Central memory CD4-positive, alpha-beta T cell (primary cell): Measurements from ENCODE around the gene IRAK1.
"Not testable (repeated sequence)": the region's sequence is repeated elsewhere in the genome, so short reads cannot be mapped to it uniquely, and the experiment has no call there.

Experiments
- DNase-seq: peaks from one replicate; pipeline ENCODE4 v3.0.0; 2022

Gene IRAK1

GRCh38 chrX:154018518-154019060 is 1.1 kb downstream of the IRAK1 start:
- DNase-seq = no peak

GRCh38 chrX:154017766-154018517 is 1.8 kb downstream of the IRAK1 start:
- no peak for DNase-seq

DNA sequence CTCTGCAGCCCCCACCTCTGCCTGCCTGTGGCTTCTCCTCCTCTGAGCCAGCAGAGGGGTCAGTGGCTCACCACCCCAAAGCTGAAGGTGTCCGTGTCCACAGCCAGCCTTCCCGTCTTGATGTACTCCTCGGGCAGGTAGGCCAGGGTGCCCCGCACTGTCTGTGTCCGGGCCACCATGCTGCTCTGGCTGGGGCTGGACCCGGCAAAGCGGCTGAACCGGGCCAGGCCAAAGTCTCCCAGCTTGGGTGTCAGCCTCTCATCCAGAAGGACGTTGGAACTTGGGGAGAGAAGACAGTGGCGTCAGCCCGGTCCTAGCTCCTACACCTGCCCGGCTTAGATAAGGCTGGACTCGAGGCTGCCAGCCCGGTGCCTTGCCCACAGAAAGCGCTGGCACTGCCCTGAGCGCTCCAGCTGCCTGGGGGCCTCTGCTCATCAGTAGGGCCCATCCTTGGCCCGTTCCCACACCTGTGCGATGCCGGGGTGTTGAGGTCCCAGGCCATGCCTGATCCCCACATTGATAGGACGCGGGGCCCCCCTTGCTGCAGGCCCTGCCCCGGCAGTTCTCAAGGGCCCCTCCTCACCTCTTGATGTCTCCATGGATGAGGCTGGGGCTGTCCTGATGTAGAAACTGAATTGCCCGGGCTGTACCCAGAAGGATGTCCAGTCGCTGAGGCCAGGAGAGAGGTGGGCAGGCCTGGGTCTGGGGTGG is 3.2 kb downstream of the IRAK1 start:
- DNase-seq = no peak

DNA sequence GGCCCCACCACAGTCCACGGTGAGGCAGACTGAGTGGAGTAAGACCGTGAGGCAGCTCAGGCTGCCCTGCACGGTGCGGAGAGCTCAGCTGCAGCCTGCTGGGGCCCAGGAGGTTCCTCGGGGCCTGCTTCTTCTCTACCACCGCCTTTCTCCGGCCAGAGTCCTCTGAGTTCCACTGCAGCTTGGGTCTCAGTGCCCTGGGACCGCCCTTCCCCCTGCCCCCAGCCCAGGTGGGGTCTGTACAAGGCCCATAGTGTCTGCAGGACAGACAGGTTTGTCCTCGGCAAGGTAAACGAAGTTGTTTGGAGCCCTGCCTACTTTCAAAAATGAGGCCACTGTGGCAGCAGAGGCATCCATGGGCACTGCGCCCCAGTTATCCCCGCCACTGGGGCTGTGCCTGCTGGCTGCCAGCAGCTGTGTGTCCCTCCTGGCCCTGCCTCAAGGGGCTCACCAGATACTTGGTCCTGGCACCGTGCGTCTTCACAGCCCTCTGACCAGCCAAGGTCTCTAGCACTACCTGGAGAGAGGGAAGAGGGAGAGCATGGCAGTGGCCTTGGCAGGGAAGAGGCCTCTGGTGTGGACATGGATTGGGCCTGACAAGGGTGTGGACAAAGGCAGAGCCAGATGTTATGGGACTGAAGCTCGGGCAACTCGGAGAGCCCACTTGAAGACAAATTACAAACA is 4.0 kb downstream of the IRAK1 start:
- DNase-seq = no peak

- DNase-seq = no peak
These were observed 5.0 kb downstream of the IRAK1 start for GRCh38 chrX:154014429-154015380.

DNA sequence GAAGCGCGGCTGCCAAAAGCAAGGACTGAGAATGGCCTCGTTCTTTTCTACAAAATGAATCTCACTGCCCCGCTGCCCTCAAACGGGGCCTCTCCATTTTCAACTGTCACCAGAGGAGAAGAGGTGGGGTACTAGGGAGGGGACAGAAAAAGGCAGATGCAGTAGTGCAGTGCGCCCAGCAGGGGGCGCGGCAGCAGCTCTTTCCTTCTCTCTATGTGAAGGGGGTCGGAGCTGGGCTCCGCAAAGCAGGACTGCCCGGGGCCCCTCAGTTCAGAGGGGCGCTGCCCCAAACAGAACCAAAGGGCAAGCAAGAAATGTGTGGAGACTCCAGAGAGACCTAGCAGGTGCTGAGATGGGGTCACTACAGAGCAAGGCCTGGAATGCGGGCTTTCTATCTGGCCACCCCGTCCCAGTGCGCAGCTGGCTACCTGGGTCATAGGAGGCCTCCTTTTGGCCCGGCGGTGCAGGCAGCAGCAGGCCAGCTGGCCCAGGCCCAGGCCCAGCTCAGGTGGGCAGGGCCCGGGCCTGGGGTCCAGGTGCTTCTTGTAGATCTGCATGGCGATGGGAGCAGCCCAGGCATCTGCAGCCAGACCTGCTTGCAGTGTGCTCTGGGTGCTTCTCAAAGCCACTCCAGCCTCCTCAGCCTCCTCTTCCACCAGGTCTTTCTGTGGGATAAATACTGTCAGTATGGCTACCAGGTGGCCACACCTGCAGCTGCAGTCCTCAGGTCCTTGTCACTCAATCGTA is 5.9 kb downstream of the IRAK1 start:
- peak; percentile 52 for DNase-seq

DNA sequence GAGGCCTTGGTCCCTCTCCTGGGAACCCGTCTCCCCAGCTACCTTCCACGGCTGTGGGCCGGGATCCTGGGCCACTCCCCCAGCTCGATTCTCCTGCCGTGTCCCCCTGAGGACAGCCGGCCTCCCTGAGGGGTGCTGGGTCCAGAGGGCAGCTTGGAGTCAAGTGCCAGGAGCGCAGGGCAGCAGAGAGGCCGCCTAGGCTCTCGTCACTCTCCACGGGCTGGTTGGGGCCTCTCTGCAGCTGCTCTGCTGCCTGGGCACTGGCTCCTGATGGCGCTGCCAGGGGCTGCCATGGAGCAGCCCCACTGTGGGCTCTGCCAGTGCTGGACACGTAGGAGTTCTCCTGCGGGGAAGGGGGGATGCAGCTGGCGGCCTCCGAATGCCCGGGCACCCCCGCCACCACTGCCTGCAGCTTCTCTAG is 6.7 kb downstream of the IRAK1 start:
- DNase-seq = no peak

DNA sequence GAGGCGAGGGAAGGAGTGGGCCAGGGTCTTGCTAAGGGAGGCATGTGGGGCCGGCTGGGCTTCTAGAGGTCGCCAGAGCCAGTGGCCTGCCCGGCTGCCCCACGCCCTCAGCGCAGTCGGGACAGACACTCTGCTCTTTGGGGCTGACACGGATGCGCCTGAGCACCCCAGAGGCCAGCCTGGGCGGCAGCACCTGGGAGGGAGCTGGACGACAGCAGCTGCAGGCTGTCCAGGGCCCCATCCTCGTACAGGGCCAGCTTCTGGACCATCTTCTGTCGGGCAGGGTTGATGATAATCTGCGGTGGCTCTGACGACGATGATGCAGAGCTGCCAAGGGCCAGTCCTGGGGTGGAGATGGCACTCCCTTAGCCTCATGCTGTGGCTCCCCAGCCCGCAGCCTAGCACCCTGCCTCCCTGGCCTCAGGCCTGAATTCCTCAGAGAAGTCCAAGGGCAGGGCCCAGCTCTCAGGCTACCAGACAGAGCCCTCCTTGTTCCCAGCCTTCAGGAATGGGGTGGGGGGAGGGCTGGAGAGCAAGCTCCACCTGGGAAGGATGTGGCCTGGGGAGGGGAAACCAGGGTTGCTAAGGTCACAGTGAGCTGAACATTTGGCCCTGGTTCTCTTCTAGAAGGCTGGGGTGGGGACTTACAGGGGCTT is 7.2 kb downstream of the IRAK1 start:
- no peak for DNase-seq

DNA sequence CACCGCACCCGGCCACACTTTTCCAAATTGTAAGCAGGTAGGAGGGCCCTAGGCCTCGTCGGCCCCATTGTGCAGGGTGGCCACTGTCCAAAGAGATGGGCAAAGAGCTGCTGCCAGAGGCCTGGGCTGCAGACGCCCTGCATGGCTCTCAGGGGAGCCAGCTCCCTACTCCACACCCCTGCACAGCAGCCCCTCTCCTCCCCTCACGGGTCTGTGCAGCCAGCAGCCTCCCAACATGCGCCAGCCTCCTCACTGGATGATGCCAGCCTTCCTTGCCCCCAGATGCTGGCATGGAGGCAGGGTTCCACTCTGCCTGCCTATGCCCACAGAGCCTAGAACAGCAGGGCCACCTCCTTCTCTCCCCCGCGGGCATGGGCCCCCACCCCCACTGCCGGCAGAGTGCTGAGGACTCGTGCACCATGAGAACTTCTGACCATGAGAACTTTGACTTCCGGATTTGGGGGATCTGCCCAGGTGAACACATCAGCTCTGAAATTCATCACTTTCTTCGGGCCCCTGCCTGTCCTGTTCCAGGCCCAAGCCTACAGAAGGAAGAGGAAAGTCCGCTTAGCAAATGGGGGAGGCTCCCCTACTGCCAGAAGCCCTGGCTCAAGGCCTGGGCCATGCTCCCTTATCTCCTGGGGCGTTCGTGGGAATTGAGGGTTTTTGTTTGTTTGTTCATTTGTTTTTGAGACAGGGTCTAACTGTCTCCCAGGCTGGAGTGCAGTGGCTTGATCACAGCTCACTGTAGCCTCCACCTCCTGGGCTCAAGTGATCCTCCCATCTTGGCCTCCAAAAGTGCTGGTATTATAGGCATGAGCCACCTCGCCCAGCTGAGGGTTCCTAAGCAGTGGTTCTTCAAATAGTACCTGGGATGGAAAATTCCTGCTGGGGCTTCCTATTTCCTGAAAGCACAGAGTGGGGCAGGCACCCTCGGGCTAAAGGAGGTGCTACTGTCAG is 8.0 kb downstream of the IRAK1 start:
- DNase-seq = no peak

- DNase-seq = no peak
These were observed 9.2 kb downstream of the IRAK1 start for GRCh38 chrX:154010330-154011087.

DNA sequence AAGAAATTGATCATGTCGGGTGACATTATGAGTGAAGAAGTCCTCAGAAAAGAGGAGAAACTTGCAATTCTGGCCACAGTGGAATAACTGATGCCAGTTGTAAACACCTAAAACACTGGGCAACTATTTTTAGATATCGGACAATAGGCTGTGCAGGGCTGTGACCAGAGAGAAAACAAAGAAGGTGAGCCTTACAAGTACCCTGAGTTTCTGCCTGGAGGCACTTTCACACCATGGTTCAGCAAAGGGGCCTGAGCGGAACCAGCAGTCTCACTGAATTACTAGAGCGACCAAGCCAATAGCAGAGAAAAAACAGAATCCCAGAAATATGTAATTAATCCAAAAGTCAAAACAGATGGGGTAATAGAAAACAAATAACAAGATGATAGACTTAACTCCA is 11.2 kb downstream of the IRAK1 start:
- DNase-seq = no peak

DNA sequence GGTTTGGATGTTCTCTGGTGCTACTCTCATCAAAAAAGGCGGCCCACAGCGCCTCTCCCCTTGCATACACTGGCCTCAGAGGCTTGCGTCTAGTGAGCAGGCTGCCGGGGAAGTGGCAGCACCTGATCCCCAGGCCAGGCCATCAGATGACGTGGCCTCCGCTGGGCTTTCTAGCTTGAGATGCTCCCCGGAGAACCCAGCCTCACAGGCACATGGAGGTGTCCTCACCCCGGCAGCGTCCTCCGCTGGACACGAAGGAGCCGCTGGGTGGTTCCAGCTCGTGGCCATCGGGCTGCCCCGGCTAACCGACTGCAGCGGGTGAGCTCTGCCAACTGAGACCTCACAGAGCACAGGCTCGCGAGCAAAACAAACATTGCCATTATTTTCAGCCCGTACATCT is 12.8 kb downstream of the IRAK1 start:
- DNase-seq = no peak

DNA sequence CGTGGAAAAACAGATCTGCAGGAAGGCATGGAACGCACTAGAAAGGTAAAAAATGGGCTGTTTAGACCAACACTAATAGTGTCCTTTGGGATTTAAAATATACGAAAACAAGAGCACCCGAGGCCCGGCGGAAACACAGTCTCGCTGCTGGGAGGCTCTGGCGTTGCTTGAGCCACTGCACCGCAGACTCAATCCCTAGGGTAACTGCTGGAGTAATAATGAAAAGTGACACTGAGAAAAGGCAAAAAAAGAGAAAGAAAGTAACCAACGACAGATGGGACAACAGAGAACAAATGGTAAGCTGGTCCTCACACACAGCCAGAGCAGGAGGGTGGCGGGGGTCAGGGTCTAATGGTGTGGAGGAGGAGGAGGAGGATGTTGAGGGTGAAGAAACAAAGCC is 15.4 kb downstream of the IRAK1 start:
- DNase-seq = no peak

DNA sequence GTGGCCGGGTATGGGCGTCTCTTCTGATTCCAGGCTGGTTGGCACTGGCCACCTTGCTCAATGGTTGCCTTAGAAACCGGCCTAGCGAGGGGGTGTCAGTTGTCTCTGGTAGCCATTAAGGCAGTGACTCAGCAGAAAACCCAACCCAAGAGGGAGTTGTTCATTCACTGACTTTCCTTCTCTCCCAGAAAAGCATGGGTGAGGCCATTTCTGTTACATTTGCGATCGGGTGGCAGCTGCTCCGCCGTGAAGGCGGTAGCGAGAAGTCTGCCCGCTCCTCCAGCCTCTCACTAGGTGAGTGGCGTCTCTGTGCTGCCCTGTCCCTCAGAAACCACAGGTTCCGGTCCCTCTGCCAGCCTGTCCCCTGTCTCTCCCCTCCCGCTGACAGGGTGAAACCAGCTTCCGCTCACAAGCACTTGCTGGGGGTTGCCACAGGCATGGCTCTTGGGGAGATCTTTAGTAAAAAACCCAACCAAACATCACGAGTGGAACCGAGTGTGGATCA is 17.4 kb downstream of the IRAK1 start:
- DNase-seq = peak; percentile 28

GRCh38 chrX:154000051-154000450 is 19.7 kb downstream of the IRAK1 start:
- DNase-seq = no peak

DNA sequence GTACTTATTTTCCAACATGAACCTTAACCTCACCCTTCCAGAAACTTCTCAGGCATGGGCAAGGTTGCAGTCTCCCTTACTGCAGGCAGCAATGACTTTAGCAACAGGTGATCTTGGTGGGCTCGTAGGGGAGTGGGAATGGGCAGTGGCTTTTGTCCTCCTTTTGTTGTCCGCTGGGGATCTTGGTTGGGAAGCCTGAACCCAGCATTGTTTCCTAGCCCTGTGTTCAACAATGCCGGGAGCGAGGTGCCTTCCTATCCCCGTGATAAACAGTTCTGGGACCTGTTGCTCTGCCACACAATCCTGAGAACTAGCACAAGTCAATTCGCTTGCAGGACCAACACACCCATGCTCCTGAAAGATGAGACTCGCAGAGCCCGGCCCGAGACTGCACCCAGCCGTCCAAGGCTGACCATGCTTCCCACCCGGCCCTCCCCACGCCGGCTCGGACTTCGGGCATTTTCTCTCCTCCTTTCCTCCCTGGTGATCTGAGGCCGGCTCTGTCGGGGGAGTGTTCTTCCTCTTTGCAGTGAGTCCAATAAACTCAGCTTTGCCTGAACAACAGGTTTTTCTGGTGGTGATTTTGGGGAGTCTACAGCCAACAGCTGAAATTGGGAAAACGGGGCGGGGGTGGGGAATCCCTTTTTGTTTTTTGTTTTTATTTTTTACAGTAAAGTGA is 20.2 kb downstream of the IRAK1 start:
- no peak for DNase-seq

- DNase-seq = no peak
These were observed 24.2 kb downstream of the IRAK1 start for GRCh38 chrX:153995504-153995903.

DNA sequence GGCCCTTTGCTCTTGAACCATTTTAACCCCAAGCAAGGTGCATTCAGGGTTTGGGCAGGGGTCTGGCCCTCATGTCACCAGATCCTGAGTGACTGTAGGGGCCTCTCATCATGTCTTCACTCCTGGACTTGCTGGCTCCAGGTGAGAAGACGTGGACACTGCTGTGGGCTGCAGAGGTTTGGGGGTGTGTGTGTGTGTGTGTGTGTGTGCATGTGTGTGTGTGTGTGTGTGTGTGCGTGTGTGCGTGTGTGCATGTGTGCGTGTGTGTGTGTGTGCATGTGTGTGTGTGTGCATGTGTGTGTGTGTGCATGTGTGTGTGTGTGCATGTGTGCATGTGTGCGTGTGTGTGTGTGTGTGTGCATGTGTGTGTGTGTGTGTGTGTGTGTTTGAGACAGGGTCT is 25.3 kb downstream of the IRAK1 start:
- DNase-seq = not testable (repeated sequence)
